PFSK-1 (cell line): Measurements from ENCODE around the gene ARHGAP6.

Source experiments
- FOXP2 ChIP-seq: optimal IDR thresholded peaks from 2 replicates; pipeline ENCODE3; 2011; ENCODE audit warnings: borderline replicate concordance, control low read depth, inconsistent platforms; ENCODE audit not compliant: insufficient read depth; ENCODE audit errors: extremely low read length, extremely low read depth
- POLR2AphosphoS5 ChIP-seq: IDR thresholded peaks from 2 replicates; pipeline ENCODE4 v1.6.1; 2012; ENCODE audit warnings: low read depth, mild to moderate bottlenecking, control low read depth, low read length, moderate library complexity
- SIN3A ChIP-seq: IDR thresholded peaks from 2 replicates; pipeline ENCODE4 v1.6.1; 2012; ENCODE audit warnings: mild to moderate bottlenecking, low read length, moderate library complexity, borderline replicate concordance; ENCODE audit not compliant: insufficient read depth
- TAF1 ChIP-seq: IDR thresholded peaks from 2 replicates; pipeline ENCODE4 v1.6.1; 2012; ENCODE audit warnings: low read length, control low read depth, borderline replicate concordance; ENCODE audit not compliant: insufficient read depth
- TF ChIP-seq, protein P1 (sequence below), 2 experiments: IDR thresholded peaks; 2 replicates each; pipeline versions ENCODE4 v1.6.1 to v1.8.0; 2011 to 2012; ENCODE audit warnings: low read depth in 2 of 2, low read length in 2 of 2, control low read depth in 1 of 2, inconsistent platforms in 1 of 2, mild to moderate bottlenecking in 1 of 2, moderate library complexity in 1 of 2; ENCODE audit not compliant: insufficient read depth in 1 of 2

The ARHGAP6 gene

DNA sequence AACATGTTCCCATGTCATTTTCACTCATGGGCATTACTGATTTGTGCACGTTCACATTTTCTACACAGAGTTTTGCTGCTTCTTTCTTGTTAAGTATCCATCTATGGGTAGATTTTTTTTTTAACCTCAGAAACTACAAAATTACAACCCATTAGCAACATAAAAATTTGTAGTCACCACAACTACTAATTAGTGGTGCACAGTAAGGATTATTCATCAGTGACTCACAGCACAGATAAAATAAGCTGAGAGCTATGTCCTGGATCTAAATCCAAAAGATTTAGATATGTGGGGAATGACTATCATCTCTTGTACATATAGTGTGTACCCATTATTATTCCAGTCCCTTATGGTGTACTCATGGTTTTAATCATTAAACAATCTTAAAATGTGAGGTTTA, 392.2 kb downstream of the ARHGAP6 start:
- TF ChIP-seq POLR2AphosphoS5 (no peak), TAF1 (no peak), FOXP2 (no peak), SIN3A (no peak)
- TF ChIP-seq, protein P1, sequence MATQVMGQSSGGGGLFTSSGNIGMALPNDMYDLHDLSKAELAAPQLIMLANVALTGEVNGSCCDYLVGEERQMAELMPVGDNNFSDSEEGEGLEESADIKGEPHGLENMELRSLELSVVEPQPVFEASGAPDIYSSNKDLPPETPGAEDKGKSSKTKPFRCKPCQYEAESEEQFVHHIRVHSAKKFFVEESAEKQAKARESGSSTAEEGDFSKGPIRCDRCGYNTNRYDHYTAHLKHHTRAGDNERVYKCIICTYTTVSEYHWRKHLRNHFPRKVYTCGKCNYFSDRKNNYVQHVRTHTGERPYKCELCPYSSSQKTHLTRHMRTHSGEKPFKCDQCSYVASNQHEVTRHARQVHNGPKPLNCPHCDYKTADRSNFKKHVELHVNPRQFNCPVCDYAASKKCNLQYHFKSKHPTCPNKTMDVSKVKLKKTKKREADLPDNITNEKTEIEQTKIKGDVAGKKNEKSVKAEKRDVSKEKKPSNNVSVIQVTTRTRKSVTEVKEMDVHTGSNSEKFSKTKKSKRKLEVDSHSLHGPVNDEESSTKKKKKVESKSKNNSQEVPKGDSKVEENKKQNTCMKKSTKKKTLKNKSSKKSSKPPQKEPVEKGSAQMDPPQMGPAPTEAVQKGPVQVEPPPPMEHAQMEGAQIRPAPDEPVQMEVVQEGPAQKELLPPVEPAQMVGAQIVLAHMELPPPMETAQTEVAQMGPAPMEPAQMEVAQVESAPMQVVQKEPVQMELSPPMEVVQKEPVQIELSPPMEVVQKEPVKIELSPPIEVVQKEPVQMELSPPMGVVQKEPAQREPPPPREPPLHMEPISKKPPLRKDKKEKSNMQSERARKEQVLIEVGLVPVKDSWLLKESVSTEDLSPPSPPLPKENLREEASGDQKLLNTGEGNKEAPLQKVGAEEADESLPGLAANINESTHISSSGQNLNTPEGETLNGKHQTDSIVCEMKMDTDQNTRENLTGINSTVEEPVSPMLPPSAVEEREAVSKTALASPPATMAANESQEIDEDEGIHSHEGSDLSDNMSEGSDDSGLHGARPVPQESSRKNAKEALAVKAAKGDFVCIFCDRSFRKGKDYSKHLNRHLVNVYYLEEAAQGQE (IDR thresholded peaks at IDR 0.05; ENCODE audit: insufficient read depth in 1 of 2, low read depth in 2 of 2, low read length in 2 of 2): no peak

GRCh38 chrX:11272863-11273262, 392.9 kb downstream of the ARHGAP6 start:
- TF ChIP-seq SIN3A (no peak), TAF1 (no peak), FOXP2 (no peak), POLR2AphosphoS5 (no peak)
- TF ChIP-seq, protein P1 (IDR thresholded peaks at IDR 0.05; ENCODE audit: insufficient read depth in 1 of 2, low read depth in 2 of 2, low read length in 2 of 2): no peak

DNA sequence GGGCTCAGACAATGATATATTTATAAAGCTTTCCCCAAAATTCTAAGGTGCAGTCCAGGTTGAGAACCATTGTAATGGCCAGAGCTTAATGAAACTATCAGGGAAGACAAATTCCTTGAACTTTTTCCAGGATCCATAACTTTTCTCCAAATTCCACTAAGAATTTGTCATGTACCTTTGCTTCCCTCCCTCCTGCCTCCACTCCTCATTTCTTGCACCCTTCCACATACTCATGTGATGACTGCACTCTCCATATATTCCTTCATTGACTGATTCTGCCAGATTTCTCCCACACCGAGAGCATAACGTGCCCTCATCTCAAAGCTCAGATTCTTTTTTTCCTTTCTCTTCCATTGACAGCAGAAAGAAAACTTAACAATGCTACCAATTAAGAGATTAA, 393.4 kb downstream of the ARHGAP6 start:
- TF ChIP-seq, protein P1 (IDR thresholded peaks at IDR 0.05; ENCODE audit: insufficient read depth in 1 of 2, low read depth in 2 of 2, low read length in 2 of 2): no peak
- TF ChIP-seq SIN3A: no peak
- no peak for TF ChIP-seq TAF1
- TF ChIP-seq FOXP2: no peak
- no peak for TF ChIP-seq POLR2AphosphoS5

GRCh38 chrX:11269996-11270395, 395.7 kb downstream of the ARHGAP6 start:
- no peak for TF ChIP-seq FOXP2
- TF ChIP-seq POLR2AphosphoS5: no peak
- no peak for TF ChIP-seq SIN3A
- TF ChIP-seq TAF1: no peak
- TF ChIP-seq, protein P1 (IDR thresholded peaks at IDR 0.05; ENCODE audit: insufficient read depth in 1 of 2, low read depth in 2 of 2, low read length in 2 of 2): no peak

GRCh38 chrX:11269006-11269405, 396.7 kb downstream of the ARHGAP6 start:
- TF ChIP-seq POLR2AphosphoS5 (no peak), TAF1 (no peak), SIN3A (no peak), FOXP2 (no peak)
- TF ChIP-seq, protein P1 (IDR thresholded peaks at IDR 0.05; ENCODE audit: insufficient read depth in 1 of 2, low read depth in 2 of 2, low read length in 2 of 2): no peak
